AG04450 (cell line): ENCODE data around the gene TMEM183A. TPM values are rescaled to one million over a fixed set of nuclear protein-coding genes. Genes with fewer than 3 reads are reported as not detected.
"Not testable (repeated sequence)": the region's sequence is repeated elsewhere in the genome, so short reads cannot be mapped to it uniquely, and the experiment has no call there.

Experiments
- CTCF ChIA-PET: fragments of 300-600, 350-600 bp; formaldehyde crosslinking; extraction: SDS; loops from one replicate; lab custom pipeline; 2022; ENCODE audit warnings: antibody characterized with exemption, inconsistent platforms; lab: Charles Lee
- POLR2A ChIA-PET: fragments of 350-600 bp; formaldehyde crosslinking; extraction: SDS; loops from one replicate; lab custom pipeline; 2021; ENCODE audit warnings: antibody characterized with exemption, inconsistent platforms; lab: Yijun Ruan, JAX
- DNase-seq: peaks from one replicate; pipeline ENCODE4 v3.0.0-alpha.2; 2011; ENCODE audit warnings: low read depth, low spot score
- H3K27ac ChIP-seq: one replicate; pipeline ENCODE4 v1.5.1; 2012; ENCODE audit warnings: low read depth, low read length, control low read depth
- H3K27me3 ChIP-seq: one replicate; pipeline ENCODE4 v1.6.0; 2012; ENCODE audit warnings: low read length; ENCODE audit not compliant: control insufficient read depth, insufficient read depth
- H3K4me3 ChIP-seq: 2 replicates; pipeline ENCODE4 v1.5.1; 2011; ENCODE audit warnings: mild to moderate bottlenecking, low read depth, low read length, control low read depth
- H3K9me3 ChIP-seq: 2 replicates; pipeline ENCODE4 v1.5.1; 2012; ENCODE audit warnings: low read length; ENCODE audit not compliant: control insufficient read depth, insufficient read depth
- polyA plus RNA-seq: library from polyadenylated mRNA; depleted of rRNA; stranded (reverse); fragments of >200 nt; gene quantifications from 2 replicates; pipeline ENCODE4 v1.2.3, GENCODE V29; 2011
- TF ChIP-seq, protein P1 (sequence below): IDR thresholded peaks from 2 replicates; pipeline ENCODE4 v1.5.1; 2011; ENCODE audit warnings: low read depth, low read length, control low read depth, inconsistent platforms

Gene TMEM183A
- polyA plus RNA-seq, 1 experiment, result 93.4 TPM

DNA sequence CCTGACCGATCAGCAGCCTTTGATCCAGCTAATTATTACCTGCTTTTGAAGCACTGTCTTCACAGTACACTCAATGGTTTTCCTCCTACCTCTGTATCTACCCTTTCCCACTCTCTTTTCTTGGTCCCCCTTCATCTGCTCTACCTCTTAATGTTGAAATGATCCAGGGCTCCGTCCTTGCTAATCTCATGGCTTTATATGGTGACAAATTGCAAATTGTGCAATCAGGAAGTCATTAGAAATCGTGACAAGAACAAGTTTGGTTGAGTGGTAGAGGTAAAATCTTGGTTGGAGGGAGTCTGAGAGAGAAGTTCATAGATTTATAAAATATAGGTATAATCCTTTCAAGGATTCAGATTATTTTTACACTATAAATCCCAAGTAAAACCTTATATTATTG, 30.5 kb upstream of the TMEM183A start:
- ChIA-PET CTCF (no interaction called here), POLR2A (interaction anchor here (0.5 kb wide), 1 partner anchor 835 kb away, joined by 3 read pairs; no protein-coding TSS in a partner anchor)
- no peaks in the 10 kb centered on the region for H3K9me3 ChIP-seq
- DNase-seq, result no peak
- H3K27ac ChIP-seq, result no peak overlapping the region
- H3K4me3 ChIP-seq, result no peak overlapping the region
- H3K27me3 ChIP-seq, result peaks cover 37% of the 10 kb centered on the region
- TF ChIP-seq, protein P1, sequence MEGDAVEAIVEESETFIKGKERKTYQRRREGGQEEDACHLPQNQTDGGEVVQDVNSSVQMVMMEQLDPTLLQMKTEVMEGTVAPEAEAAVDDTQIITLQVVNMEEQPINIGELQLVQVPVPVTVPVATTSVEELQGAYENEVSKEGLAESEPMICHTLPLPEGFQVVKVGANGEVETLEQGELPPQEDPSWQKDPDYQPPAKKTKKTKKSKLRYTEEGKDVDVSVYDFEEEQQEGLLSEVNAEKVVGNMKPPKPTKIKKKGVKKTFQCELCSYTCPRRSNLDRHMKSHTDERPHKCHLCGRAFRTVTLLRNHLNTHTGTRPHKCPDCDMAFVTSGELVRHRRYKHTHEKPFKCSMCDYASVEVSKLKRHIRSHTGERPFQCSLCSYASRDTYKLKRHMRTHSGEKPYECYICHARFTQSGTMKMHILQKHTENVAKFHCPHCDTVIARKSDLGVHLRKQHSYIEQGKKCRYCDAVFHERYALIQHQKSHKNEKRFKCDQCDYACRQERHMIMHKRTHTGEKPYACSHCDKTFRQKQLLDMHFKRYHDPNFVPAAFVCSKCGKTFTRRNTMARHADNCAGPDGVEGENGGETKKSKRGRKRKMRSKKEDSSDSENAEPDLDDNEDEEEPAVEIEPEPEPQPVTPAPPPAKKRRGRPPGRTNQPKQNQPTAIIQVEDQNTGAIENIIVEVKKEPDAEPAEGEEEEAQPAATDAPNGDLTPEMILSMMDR, result no peak

- H3K27me3 ChIP-seq, result peaks cover 37% of the 10 kb centered on the region
- ChIA-PET POLR2A (no interaction called here), CTCF (interaction anchor here (0.9 kb wide), 1 partner anchor 10 kb away, joined by 3 read pairs; no protein-coding TSS in a partner anchor)
- no peak overlapping the region for H3K27ac ChIP-seq
- DNase-seq, result no peak
- TF ChIP-seq, protein P1, result no peak
- no peaks in the 10 kb centered on the region for H3K9me3 ChIP-seq
- H3K4me3 ChIP-seq, result no peak overlapping the region
Measured at GRCh38 chr1:202979459-202979858, 27.7 kb upstream of the TMEM183A start.

DNA sequence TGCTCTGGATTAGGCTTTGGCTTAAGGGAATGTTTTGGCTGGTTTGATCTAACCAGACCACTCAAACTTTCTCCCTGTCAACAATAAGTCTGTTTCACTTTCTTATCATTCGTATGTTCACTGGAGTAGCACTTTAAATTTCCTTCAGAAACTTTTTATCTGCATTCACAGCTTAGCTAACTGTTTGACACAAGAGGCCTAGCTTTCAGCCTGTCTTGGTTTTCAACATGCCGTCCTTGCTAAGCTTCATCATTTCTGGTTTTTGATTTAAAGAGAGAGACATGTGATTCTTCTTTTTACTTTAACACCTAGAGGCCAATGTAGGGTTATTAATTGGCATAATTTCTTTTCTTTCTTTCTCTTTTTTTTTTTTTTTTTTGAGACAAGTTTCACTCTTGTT, 25.2 kb upstream of the TMEM183A start:
- no peak for DNase-seq
- POLR2A ChIA-PET, result no interaction called here
- CTCF ChIA-PET, result interaction anchor here (0.8 to 1.0 kb wide), 2 partner anchors 14 to 285 kb away, joined by 4 read pairs; no protein-coding TSS in a partner anchor
- no peak overlapping the region for H3K27ac ChIP-seq
- H3K9me3 ChIP-seq, result no peaks in the 10 kb centered on the region
- H3K4me3 ChIP-seq, result no peak overlapping the region
- H3K27me3 ChIP-seq, result peaks cover 37% of the 10 kb centered on the region
- TF ChIP-seq, protein P1, result no peak

DNA sequence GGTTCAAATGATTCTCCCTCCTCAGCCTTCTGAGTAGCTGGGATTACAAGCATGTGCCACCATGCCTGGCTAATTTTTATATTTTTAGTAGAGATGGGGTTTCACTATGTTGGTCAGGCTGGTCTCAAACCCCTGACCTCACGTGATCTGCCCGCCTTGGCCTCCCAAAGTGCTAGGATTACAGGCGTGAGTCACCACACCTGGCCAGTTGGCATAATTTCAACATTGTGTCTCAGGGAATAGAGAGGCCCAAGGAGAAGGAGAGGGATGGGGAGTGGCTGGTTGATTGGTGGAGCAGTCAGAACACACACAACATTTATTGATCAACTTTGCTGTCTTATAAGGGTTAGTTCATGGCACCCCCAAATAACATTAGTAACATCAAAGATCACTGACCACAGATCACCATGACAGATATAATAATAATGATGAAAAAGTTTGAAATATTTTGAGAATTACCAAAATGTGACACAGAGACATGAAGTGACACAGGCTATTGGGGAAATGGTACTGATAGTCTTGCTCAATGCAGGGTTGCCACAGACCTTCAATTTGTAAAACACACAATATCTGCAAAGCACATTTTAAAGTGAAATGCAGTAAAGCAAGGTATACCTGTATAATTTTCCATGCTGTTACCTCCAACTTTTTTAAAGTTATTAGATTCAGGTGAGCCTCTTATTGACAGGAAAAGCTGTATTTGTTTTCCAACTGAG, 24.3 kb upstream of the TMEM183A start:
- ChIA-PET POLR2A (no interaction called here), CTCF (no interaction called here)
- no peak overlapping the region for H3K27ac ChIP-seq
- no peak for DNase-seq
- no peak overlapping the region for H3K4me3 ChIP-seq
- TF ChIP-seq, protein P1, result no peak
- H3K9me3 ChIP-seq, result no peaks in the 10 kb centered on the region
- H3K27me3 ChIP-seq, result peaks cover 38% of the 10 kb centered on the region

GRCh38 chr1:202986120-202986519, 21.1 kb upstream of the TMEM183A start:
- H3K27ac ChIP-seq, H3K4me3 ChIP-seq, CTCF ChIA-PET, H3K9me3 ChIP-seq, DNase-seq, POLR2A ChIA-PET: not testable (repeated sequence)
- peaks cover 36% of the 10 kb centered on the region for H3K27me3 ChIP-seq
